ENCODE results near the gene BCKDK. TPM values are rescaled to one million over a fixed set of nuclear protein-coding genes. Genes with fewer than 3 reads are reported as not detected.

The BCKDK gene
- total and polyA plus RNA-seq, 4 donors = 16.2 to 61.8 (median 33.9) TPM

DNA sequence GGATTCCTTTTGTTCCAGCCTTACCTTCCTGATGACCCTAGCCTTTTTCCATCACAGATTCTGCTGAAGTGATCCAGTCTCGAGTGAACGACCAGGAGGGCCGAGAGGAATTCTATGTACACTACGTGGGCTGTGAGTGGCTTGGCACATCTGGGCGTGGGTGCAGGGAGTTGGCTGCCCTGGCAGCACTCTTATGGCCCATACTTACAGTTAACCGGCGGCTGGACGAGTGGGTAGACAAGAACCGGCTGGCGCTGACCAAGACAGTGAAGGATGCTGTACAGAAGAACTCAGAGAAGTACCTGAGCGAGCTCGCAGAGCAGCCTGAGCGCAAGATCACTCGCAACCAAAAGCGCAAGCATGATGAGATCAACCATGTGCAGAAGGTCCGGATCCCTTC, 11.9 kb downstream of the BCKDK start:
- no peak overlapping the region for H3K9ac ChIP-seq (ENCODE audit: insufficient read depth in 1 of 2, low read length in 2 of 2)
- peaks cover 19 to 34% (median 20%) of the 10 kb centered on the region in 4 donors for H3K36me3 ChIP-seq (ENCODE audit: control insufficient read depth in 4 of 4, insufficient read depth in 4 of 4, low read length in 4 of 4)
- no peaks in the 10 kb centered on the region for H3K27me3 ChIP-seq (ENCODE audit: control insufficient read depth in 3 of 3, insufficient read depth in 3 of 3, low read length in 2 of 3)
- H3K9me3 ChIP-seq (ENCODE audit: control insufficient read depth in 4 of 4, insufficient read depth in 3 of 4, low read length in 3 of 4) = no peaks in the 10 kb centered on the region
- WGBS, 2 donors = 86 to 93% methylated on average over 16 of the region's 16 CpGs
- DNase-seq (no peak), ATAC-seq (ENCODE audit: insufficient read depth, low FRiP score) (no peak)
- TF ChIP-seq, protein P1, sequence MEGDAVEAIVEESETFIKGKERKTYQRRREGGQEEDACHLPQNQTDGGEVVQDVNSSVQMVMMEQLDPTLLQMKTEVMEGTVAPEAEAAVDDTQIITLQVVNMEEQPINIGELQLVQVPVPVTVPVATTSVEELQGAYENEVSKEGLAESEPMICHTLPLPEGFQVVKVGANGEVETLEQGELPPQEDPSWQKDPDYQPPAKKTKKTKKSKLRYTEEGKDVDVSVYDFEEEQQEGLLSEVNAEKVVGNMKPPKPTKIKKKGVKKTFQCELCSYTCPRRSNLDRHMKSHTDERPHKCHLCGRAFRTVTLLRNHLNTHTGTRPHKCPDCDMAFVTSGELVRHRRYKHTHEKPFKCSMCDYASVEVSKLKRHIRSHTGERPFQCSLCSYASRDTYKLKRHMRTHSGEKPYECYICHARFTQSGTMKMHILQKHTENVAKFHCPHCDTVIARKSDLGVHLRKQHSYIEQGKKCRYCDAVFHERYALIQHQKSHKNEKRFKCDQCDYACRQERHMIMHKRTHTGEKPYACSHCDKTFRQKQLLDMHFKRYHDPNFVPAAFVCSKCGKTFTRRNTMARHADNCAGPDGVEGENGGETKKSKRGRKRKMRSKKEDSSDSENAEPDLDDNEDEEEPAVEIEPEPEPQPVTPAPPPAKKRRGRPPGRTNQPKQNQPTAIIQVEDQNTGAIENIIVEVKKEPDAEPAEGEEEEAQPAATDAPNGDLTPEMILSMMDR (IDR thresholded peaks at IDR 0.05; ENCODE audit: control extremely low read depth, extremely low read depth) = no peak
- H3K4me1 ChIP-seq (ENCODE audit: control insufficient read depth in 5 of 5, insufficient read depth in 5 of 5, low read length in 5 of 5) = peaks cover 2 to 10% (median 7%) of the 10 kb centered on the region in 5 donors
- peak overlapping the region; percentile 13 to 99 for H3K27ac ChIP-seq (ENCODE audit: low read depth in 1 of 2, low read length in 1 of 2)
- no peak overlapping the region for H3K4me3 ChIP-seq

DNA sequence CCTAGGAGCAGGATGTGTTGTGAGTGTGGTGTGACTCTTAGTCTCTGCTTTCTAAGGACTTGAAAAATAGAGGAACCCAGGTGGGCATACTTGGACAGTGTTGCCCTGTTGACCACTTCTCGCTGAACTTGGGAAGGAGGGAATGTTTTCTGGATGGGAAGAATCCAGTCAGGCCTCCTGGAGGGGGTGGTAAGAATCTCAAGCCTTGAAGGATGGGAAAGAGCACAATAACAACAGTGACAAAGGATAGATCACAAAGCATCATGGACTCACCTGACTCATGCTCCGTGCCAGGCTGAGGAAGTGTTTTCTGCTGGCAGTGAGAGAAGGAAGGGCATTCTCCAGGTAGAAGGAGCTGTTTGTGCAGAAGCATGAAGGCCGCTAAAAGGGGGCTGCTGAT, 17.7 kb downstream of the BCKDK start:
- TF ChIP-seq, protein P1 (IDR thresholded peaks at IDR 0.05; ENCODE audit: control extremely low read depth, extremely low read depth) = no peak
- 90 to 94% methylated on average over 3 of the region's 3 CpGs for WGBS, 2 donors
- DNase-seq = no peak
- Histone ChIP-seq H3K36me3 (ENCODE audit: control insufficient read depth in 4 of 4, insufficient read depth in 4 of 4, low read length in 4 of 4) (peaks cover 15 to 36% (median 26%) of the 10 kb centered on the region in 4 donors), H3K27ac (ENCODE audit: low read depth in 1 of 2, low read length in 1 of 2) (no peak overlapping the region), H3K4me3 (no peak overlapping the region), H3K27me3 (ENCODE audit: control insufficient read depth in 3 of 3, insufficient read depth in 3 of 3, low read length in 2 of 3) (no peaks in the 10 kb centered on the region), H3K9ac (ENCODE audit: insufficient read depth in 1 of 2, low read length in 2 of 2) (no peak overlapping the region), H3K9me3 (ENCODE audit: control insufficient read depth in 4 of 4, insufficient read depth in 3 of 4, low read length in 3 of 4) (no peaks in the 10 kb centered on the region), H3K4me1 (ENCODE audit: control insufficient read depth in 5 of 5, insufficient read depth in 5 of 5, low read length in 5 of 5) (peaks cover 0 to 22% (median 6%) of the 10 kb centered on the region in 5 donors)
- ATAC-seq (ENCODE audit: insufficient read depth, low FRiP score) = no peak

DNA sequence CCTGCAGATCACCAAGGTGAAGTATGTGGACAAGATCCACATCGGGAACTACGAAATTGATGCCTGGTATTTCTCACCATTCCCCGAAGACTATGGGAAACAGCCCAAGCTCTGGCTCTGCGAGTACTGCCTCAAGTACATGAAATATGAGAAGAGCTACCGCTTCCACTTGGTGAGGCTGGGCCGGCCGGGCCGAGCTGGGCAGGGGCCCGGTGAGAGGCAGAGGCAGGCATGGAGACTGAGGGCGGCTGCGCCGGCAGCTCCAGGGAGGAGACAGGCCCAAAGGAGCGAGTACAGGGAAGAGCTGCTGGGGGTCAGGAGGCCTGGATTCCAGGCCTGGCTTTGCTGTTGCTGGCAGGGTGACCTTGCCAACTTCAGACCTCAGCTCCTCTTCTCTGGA, 19.0 kb downstream of the BCKDK start:
- DNase-seq = peak; percentile 38 to 67 (median 54)
- 73 to 88% methylated on average over 13 of the region's 13 CpGs for WGBS, 2 donors
- peak; percentile 13 for ATAC-seq (ENCODE audit: insufficient read depth, low FRiP score)
- H3K4me3 ChIP-seq = no peak overlapping the region
- peaks cover 15 to 30% (median 27%) of the 10 kb centered on the region in 4 donors for H3K36me3 ChIP-seq (ENCODE audit: control insufficient read depth in 4 of 4, insufficient read depth in 4 of 4, low read length in 4 of 4)
- no peaks in the 10 kb centered on the region for H3K9me3 ChIP-seq (ENCODE audit: control insufficient read depth in 4 of 4, insufficient read depth in 3 of 4, low read length in 3 of 4)
- H3K27me3 ChIP-seq (ENCODE audit: control insufficient read depth in 3 of 3, insufficient read depth in 3 of 3, low read length in 2 of 3) = no peaks in the 10 kb centered on the region
- H3K4me1 ChIP-seq (ENCODE audit: control insufficient read depth in 5 of 5, insufficient read depth in 5 of 5, low read length in 5 of 5) = peaks cover 0 to 22% (median 6%) of the 10 kb centered on the region in 5 donors
- no peak overlapping the region for H3K9ac ChIP-seq (ENCODE audit: insufficient read depth in 1 of 2, low read length in 2 of 2)
- H3K27ac ChIP-seq (ENCODE audit: low read depth in 1 of 2, low read length in 1 of 2) = peak overlapping the region in 1 of 2 donors; percentile 91
- TF ChIP-seq, protein P1 (IDR thresholded peaks at IDR 0.05; ENCODE audit: control extremely low read depth, extremely low read depth) = no peak

Measured in lung (tissue), 12 donors.